Tibial nerve (tissue), 4 donors: ENCODE measurements around the gene TNFAIP6. TPM values are rescaled to one million over a fixed set of nuclear protein-coding genes. Genes with fewer than 3 reads are reported as not detected.
"Not testable (repeated sequence)": the region's sequence is repeated elsewhere in the genome, so short reads cannot be mapped to it uniquely, and the experiment has no call there.

Source experiments
- DNase-seq, 2 donors: peaks; one replicate each; pipeline ENCODE4 v3.0.0-alpha.2; 2019; ENCODE audit warnings: low spot score in 2 of 2
- H3K27ac ChIP-seq, 4 donors: fragments of 200-600 bp; sonication (generic) in 3 of 4; one replicate each; pipeline ENCODE4 v1.5.1; 2017 to 2019; ENCODE audit warnings: mild to moderate bottlenecking in 1 of 4
- H3K27me3 ChIP-seq, 2 donors: fragments of 200-600 bp; sonication (generic) in 1 of 2; one replicate each; pipeline versions ENCODE4 v1.5.1 to v1.6.0; 2017 to 2019
- H3K36me3 ChIP-seq, 3 donors: fragments of 200-600 bp; sonication (generic); one replicate each; pipeline ENCODE4 v1.5.1; 2018 to 2019
- H3K4me1 ChIP-seq, 4 donors: fragments of 200-600 bp; sonication (generic) in 3 of 4; one replicate each; pipeline ENCODE4 v1.5.1; 2017 to 2019
- H3K4me3 ChIP-seq, 4 donors: fragments of 200-600 bp; sonication (generic) in 3 of 4; one replicate each; pipeline ENCODE4 v1.5.1; 2017 to 2019; ENCODE audit warnings: mild to moderate bottlenecking in 1 of 4, moderate library complexity in 1 of 4
- H3K9me3 ChIP-seq, 4 donors: fragments of 200-600 bp; sonication (generic) in 3 of 4; one replicate each; pipeline ENCODE4 v1.5.1; 2017 to 2019
- CTCF ChIP-seq, 5 experiments: fragments of 200-600 bp in 3 of 5; fragments of 450-650 bp in 2 of 5; sonication (generic) in 3 of 5; IDR thresholded peaks; one replicate each; pipeline ENCODE4 v1.5.1; 2016 to 2019; ENCODE audit warnings: antibody characterized with exemption in 5 of 5, mild to moderate bottlenecking in 3 of 5, moderate library complexity in 2 of 5
- EP300 ChIP-seq, 2 donors: sonication (generic); formaldehyde crosslinking; IDR thresholded peaks; one replicate each; pipeline ENCODE4 v1.6.1; 2017; ENCODE audit warnings: antibody characterized with exemption in 2 of 2, mild to moderate bottlenecking in 1 of 2
- POLR2A ChIP-seq, 2 donors: fragments of 450-650 bp; IDR thresholded peaks; one replicate each; pipeline ENCODE4 v1.6.1; 2017; ENCODE audit warnings: antibody characterized with exemption in 2 of 2, mild to moderate bottlenecking in 2 of 2, moderate library complexity in 2 of 2
- WGBS, 2 donors: methylation state at CpG; one replicate each; pipeline ENCODE4 v1.1.5; 2018; 5-methylcytosine and 5-hydroxymethylcytosine counted together
- small RNA-seq: library from RNA; depleted of rRNA; stranded (forward); fragments of <200 nt; gene quantifications from one replicate; pipeline ENCODE3, GENCODE V24; 2016
- total RNA-seq, 4 donors: library from RNA; depleted of rRNA; stranded (reverse); fragments of >200 nt; gene quantifications; one replicate each; pipeline ENCODE4 v1.1.0, GENCODE V29; 2016

Gene TNFAIP6
- total RNA-seq, 4 donors from 2014 or later: 4.8 to 6.7 (median 6.5) TPM

GRCh38 chr2:151417650-151418049 lies 60.3 kb downstream of the TNFAIP6 start:
- no peak overlapping the region for H3K27ac ChIP-seq
- whole genome bisulfite sequencing, 2 donors: 87 to 89% methylated on average over 3 of the region's 3 CpGs
- no peak for TF ChIP-seq CTCF (IDR thresholded peaks at IDR 0.05)
- H3K9me3 ChIP-seq: no peaks in the 10 kb centered on the region
- H3K36me3 ChIP-seq: peaks cover 3 to 88% (median 4%) of the 10 kb centered on the region in 3 donors
- peaks cover 0 to 6% (median 0%) of the 10 kb centered on the region in 4 donors for H3K4me1 ChIP-seq
- no peaks in the 10 kb centered on the region for H3K27me3 ChIP-seq
- DNase-seq: no peak
- no peak overlapping the region for H3K4me3 ChIP-seq

- H3K4me3 ChIP-seq, H3K27ac ChIP-seq, H3K4me1 ChIP-seq, H3K27me3 ChIP-seq, DNase-seq, H3K9me3 ChIP-seq: not testable (repeated sequence)
- H3K36me3 ChIP-seq: peaks cover 3 to 86% (median 3%) of the 10 kb centered on the region in 3 donors
- WGBS, 2 donors: 93 to 94% methylated on average over 12 of the region's 12 CpGs
Measured at GRCh38 chr2:151421681-151422080, 64.3 kb downstream of the TNFAIP6 start.

- peaks cover 3 to 74% (median 3%) of the 10 kb centered on the region in 3 donors for H3K36me3 ChIP-seq
- H3K4me3 ChIP-seq: no peak overlapping the region
- no peaks in the 10 kb centered on the region for H3K27me3 ChIP-seq
- H3K9me3 ChIP-seq: no peaks in the 10 kb centered on the region
- no peak overlapping the region for H3K27ac ChIP-seq
- no peak for DNase-seq
- 78 to 85% methylated on average over 3 of the region's 3 CpGs for WGBS, 2 donors
- TF ChIP-seq POLR2A (IDR thresholded peaks at IDR 0.05) (no peak), EP300 (IDR thresholded peaks at IDR 0.05) (no peak), CTCF (IDR thresholded peaks at IDR 0.05) (no peak)
- no peaks in the 10 kb centered on the region for H3K4me1 ChIP-seq
Measured at GRCh38 chr2:151422917-151423439, 65.6 kb downstream of the TNFAIP6 start.

GRCh38 chr2:151423760-151424159 lies 66.4 kb downstream of the TNFAIP6 start:
- Histone ChIP-seq H3K4me1 (no peaks in the 10 kb centered on the region), H3K36me3 (peaks cover 3 to 72% (median 3%) of the 10 kb centered on the region in 3 donors), H3K27me3 (no peaks in the 10 kb centered on the region), H3K4me3 (no peak overlapping the region), H3K9me3 (no peaks in the 10 kb centered on the region), H3K27ac (no peak overlapping the region)
- DNase-seq: no peak
- no peak for TF ChIP-seq CTCF (IDR thresholded peaks at IDR 0.05)
- no peak for TF ChIP-seq POLR2A (IDR thresholded peaks at IDR 0.05)
- TF ChIP-seq EP300 (IDR thresholded peaks at IDR 0.05): no peak
- 89 to 92% methylated on average over 3 of the region's 3 CpGs for WGBS, 2 donors

Small RNA genes lying within 50 kb of the gene (small RNA-seq; reads per million reads assigned to genes)
- gene MIR4773-1: not detected
- not detected for gene RN7SL124P

Other genes starting within 250 kb of the TNFAIP6 start
- 10 to 100 TPM in 3 of 4 donors, 1 to 10 TPM in 1; 6.9 to 13.6 (median 13.2) TPM for gene RBM43, start 95.7 kb upstream of the TNFAIP6 start, total RNA-seq
- gene NMI, start 67.9 kb upstream of the TNFAIP6 start, total RNA-seq: 10 to 100 TPM in 2 of 4 donors, 1 to 10 TPM in 2; 6.3 to 13.1 (median 9.7) TPM
- 10 to 100 TPM; 34.3 to 63.1 (median 46.3) TPM for gene RIF1, start 52.3 kb downstream of the TNFAIP6 start, total RNA-seq